HG03442 (cell line): Measurements from ENCODE around the gene KCNA2.
A peak's percentile ranks its signal among the peaks of the same experiment; 100 is the strongest.

Source experiments
- ATAC-seq: cut with Tn5 transposase; IDR thresholded peaks from one replicate; pipeline ENCODE4 v1.9.1; 2021; ENCODE audit warnings: mild to moderate bottlenecking, moderate library complexity; ENCODE audit not compliant: unreplicated experiment

The KCNA2 gene

GRCh38 chr1:110630839-110631663, 24.9 kb upstream of the KCNA2 start:
- ATAC-seq, result peak; percentile 47

DNA sequence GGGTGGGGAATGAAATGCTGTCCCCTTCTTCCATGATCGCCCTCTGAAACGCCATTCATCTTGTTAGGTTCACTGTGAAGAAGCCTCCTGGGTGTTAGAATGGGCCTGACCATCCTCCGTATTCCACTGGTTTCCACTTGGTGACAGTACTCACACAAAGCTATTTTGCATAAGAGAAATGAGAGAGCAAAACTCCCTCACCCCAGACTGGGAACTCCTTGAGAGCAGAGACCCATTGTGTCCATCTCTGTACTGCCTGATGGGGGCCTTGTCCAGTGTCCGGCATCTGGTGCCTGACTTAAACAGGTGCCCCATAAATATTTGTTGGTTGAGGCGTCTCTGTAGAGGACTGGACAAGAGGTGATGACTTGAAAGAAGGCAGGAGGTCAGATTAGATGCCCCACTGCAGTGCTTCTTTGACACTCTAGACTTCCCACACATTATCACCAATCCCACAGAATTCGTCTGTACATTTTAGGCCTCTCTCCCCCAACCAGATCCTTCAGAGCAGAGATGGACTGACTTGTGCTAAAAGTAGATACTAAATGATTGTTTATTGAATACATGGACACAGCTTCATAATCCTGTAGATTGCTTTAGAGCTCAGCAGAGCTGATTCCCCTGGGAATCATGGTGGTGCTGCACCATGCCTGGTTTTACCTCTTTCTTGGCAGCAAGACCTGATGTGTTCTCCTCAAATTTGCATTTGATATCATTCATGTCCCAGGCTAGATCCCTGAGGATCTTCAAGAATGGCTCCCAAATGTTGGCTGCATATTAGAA, 22.4 kb upstream of the KCNA2 start:
- no peak for ATAC-seq

DNA sequence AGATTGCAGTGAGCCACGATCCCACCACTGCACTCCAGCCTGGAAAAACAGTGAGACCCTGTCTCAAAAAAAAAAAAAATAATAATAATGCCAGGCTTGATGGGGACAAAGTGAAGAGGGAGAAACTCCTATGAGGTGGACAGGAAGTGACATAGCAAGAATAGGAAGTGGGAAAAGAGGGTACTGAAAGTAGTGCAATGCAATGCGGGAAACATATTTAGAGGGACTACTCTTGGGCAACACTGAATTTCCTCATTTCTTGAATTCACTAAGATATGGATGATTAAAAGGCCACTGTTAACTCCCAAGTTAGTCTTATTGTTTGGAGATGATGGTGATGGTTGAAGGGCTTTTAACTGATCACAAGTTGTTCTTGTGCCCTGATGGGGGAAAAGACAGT, 21.6 kb upstream of the KCNA2 start:
- ATAC-seq, result no peak

- no peak for ATAC-seq
These were observed 20.7 kb upstream of the KCNA2 start for GRCh38 chr1:110626889-110627288.

GRCh38 chr1:110620686-110621085, 14.5 kb upstream of the KCNA2 start:
- no peak for ATAC-seq

GRCh38 chr1:110620250-110620615, 14.1 kb upstream of the KCNA2 start:
- no peak for ATAC-seq

DNA sequence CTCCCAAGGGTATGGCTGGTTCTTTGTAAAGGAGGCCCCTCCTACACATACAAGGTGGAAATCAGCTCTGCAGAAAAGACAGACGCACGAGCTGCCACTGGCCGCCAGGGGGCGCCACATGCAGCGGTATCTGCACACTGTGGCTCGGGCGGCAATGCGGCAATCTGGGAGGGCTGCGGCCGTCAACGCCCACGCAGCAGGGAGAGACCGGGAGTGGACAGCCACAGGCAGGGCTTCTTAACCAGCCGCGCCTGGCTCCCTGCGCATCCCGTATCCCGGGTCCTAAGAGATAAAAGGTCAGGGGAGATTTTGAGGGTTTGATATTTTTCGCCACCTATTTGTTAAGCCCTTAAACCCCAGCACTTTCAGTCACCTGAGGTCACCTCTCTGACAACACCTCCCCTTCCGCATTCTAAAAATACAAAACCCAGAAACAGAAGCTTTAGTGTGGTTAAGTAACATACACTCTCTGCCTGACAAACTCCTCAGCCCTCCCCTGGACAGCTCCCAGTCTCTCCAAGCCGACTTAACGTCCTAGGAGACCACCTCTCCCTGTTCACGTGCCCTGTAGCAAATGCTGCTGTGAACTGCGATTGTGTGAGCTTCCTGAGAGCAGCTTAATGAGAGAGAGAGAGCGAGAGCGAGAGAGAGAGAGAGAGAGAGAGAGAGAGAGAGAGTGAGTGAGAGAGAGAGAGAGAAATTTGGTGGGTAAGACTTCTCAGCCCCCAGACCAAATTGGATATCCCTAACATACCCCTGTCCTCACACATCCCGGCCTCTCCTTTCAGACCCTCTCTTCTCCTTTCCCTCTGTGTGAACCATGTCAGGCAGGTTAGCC, 13.5 kb upstream of the KCNA2 start:
- ATAC-seq, result peak; percentile 82

DNA sequence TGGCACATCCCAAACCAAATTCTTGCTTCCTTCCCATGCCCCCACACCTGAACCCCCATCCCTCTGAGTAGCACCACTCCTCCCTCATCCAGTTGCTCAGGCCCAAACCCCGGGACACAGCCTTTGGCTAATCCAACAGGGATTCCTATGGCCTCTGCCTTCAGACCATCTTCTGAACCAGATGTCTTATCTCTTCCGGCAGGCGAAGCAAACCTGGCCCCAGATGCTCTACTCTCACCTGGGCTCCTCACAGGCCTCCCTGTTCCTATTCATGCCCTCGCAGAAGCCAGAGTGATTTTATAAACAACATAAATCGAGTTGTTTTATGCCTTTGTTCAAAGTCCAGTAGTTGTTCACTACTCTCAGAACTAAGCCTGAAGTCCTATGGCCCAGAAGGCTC, 12.5 kb upstream of the KCNA2 start:
- no peak for ATAC-seq

- ATAC-seq, result no peak
These were observed 11.4 kb upstream of the KCNA2 start for GRCh38 chr1:110617589-110617988.

DNA sequence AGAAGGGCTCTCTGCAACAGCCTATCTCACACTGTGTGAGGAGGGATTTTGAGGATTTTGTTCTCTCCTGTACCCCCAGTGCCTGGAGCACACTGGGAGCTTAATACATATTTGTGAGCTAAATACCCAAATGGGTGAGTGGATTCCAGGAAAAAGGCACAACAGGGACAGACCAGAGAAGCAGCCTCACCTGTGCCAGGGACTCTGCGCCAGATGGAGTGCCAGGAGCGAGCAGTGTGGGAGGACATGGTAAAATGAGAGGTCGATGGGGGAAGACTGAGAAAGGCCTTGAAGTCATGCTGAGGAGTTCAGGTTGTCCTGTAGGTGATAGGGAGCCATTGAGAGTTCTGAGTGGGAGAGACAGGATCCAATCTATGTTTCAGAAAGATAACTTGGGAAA, 11.0 kb upstream of the KCNA2 start:
- no peak for ATAC-seq

DNA sequence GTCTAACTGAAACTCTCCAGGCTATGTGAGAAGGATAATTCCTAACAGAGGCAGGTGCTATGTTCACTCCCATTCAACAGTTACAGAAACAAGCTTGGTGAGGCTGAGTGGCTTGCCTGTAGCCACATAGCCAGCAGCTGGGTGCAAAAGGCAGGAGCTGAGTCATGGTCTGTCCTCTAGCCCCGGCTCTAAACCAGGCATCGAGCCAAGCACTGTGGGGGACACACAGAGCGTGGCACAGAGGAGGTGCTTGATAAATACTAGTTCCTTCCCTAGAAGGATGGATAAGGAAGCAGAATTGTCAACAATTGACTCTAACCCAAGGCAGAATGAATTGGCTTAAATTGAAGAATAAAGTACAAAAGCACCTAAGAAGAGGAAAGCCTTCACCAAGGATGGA, 10.4 kb upstream of the KCNA2 start:
- no peak for ATAC-seq

DNA sequence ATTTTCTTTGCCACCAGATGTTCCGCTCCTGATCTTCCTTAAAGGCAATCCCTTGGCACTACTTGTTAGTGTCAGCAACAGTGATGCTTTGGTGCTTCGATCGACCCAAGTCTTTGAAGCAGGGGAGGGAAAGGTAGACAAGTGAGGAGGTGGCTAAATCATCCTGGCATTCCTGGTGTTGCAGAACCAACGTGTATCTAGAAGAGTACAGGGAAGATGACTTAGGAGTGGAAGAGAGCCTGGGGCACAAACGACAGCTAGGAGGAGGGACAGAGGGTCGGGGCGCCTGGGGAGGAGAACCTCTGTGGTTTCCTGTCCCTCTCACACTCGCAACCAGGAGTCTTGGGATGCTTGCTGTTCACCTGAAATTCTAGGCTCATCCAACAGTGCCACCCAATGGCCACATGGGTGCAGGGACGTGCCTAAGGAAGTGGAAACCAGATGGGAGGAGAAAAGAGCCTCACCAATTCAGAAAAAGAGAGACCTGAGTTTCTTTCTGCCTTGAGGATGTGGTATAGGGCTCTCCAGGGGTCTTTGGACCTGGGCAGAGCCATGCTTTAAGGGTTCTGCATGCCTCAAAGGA, 9.5 kb upstream of the KCNA2 start:
- ATAC-seq, result no peak

DNA sequence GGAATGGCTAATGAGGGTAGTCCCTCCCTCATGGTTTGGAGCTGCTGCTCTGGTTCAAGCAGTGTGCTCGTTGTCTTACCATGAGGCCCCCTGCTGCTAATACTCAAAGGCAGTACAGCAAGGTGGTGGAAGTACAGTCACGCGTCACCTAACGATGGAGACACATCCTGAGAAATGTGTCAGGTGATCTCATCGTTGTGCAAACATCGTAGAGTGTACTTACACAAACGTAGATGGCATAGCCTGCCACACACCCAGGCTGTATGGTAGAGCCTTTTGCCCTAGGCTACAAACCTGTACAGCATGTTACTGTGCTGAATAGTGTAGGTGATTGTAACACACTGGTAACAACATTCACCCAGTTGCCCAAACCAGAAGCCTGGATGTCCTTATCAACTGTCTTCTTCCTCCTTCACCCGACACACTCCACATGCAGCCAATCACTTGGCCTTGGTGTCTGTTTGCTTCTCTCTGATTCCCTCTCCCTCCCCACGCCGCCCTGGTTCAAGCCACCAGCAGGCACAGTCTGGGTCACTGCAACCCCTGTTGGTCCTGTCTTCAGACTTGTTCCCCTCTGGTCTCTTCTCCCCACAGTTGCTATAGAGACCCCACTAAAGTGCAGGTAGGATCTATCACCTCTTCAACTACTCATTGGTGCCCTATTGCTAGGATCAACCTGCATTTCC, 6.0 kb upstream of the KCNA2 start:
- ATAC-seq, result no peak

DNA sequence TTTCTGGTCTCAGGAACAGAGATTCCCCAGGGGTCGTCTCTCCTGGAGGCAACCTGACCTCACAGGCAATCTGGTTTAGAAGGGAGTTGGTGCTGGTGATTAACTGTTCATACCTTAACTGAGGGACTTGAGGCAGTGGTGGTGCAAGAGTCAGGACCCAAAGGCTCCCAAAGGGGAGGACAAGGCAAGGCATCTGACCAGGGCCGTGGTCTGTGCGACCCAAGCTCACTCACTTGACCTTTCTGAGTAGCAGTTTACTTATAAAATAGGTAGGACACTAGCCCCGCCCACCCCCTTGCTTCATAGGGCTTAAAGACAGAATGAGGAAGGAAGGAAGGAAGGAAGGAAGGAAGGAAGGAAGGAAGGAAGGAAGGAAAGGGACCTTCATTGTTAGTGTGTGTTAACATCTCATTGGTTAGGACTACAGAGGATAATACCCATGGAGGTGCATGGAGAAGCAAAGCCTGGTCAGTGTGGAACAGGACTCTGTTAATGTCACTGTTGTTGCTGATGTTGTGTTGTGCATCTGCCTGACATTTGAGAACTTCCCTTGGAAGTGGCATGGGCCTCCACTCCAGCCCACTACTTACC, 4.6 kb upstream of the KCNA2 start:
- ATAC-seq, result no peak

DNA sequence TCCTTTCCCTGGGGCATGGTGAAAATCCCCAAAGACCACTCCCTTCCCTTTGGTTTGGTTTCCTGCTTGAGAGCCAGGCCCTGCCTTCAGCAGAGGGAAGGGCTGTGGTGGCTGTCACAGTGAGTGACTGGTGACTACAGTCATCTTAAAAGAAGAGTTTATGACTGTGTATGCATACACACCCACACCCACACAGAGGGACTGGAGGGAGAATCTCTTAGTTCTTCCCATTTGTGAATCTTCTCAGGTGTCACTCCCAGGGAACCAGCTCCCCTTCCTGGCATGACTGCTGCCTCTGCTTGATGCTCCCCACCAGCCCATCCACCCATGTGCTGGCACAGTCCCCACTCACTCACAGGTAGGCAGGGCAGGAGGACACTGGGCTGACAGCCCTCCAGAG, 3.9 kb upstream of the KCNA2 start:
- ATAC-seq, result no peak

- ATAC-seq, result no peak
These were observed 2.1 kb upstream of the KCNA2 start for GRCh38 chr1:110608247-110608646.

GRCh38 chr1:110607536-110608230, 1.5 kb upstream of the KCNA2 start:
- no peak for ATAC-seq

GRCh38 chr1:110606657-110607535, 738 bp upstream of the KCNA2 start:
- no peak for ATAC-seq

- ATAC-seq, result no peak
These were observed 712 bp downstream of the KCNA2 start for GRCh38 chr1:110605446-110605845.
